ENCODE data around the gene IL11. TPM values are rescaled to one million over a fixed set of nuclear protein-coding genes. Genes with fewer than 3 reads are reported as not detected.

Gene IL11
- total and polyA plus RNA-seq, 2 donors (not counting 3 experiments of a cell fraction or from before 2014, with no cell fraction given) = not detected

- Histone ChIP-seq H3K4me1 (ENCODE audit: control insufficient read depth, extremely low read depth, insufficient read depth, low read length) (no peaks in the 10 kb centered on the region), H3K9me3 (replicated peaks; ENCODE audit: control insufficient read depth, insufficient read depth, low read length) (no peaks in the 10 kb centered on the region), H3K9ac (replicated peaks; ENCODE audit: extremely low read depth, insufficient read depth, low read length) (no peak overlapping the region), H3K36me3 (ENCODE audit: control insufficient read depth in 2 of 2, extremely low read depth in 1 of 2, insufficient read depth in 2 of 2, low read length in 2 of 2) (no peaks in the 10 kb centered on the region), H3K9me1 (replicated peaks; ENCODE audit: control insufficient read depth, extremely low read depth, insufficient read depth, low read length) (no peaks in the 10 kb centered on the region), H2AFZ (ENCODE audit: low read depth, low read length) (no peak overlapping the region), H3K4me2 (ENCODE audit: insufficient read depth, low read length) (no peak overlapping the region), H3K79me2 (ENCODE audit: control insufficient read depth, insufficient read depth, low read length) (no peaks in the 10 kb centered on the region), H4K20me1 (replicated peaks; ENCODE audit: control insufficient read depth, extremely low read depth, insufficient read depth, low read length) (no peaks in the 10 kb centered on the region), H3K27me3 (ENCODE audit: control insufficient read depth in 2 of 2, insufficient read depth in 2 of 2, low read length in 2 of 2) (peaks cover 3 to 4% of the 10 kb centered on the region in 2 experiments), H3K4me3 (replicated peaks in 1 of 3; ENCODE audit: insufficient read depth in 1 of 3, low read depth in 1 of 3, low read length in 3 of 3) (no peak overlapping the region), H3K27ac (ENCODE audit: insufficient read depth, low read depth, low read length) (no peak overlapping the region)
- ChIA-PET POLR2A (no interaction called here), CTCF (no interaction called here)
- dilution Hi-C loops (cut with MboI; ENCODE audit: extremely low pct_ligation_motif_present, low sequenced_read_pairs) = no loop called here
- DNase-seq (ENCODE audit: low read depth, low spot score) (no peak), FAIRE-seq (no peak)
- BruUV-seq (replicated peaks) = no TSS peak
- intact Hi-C loops (cut with micrococcal nuclease) = no loop called here
- TF ChIP-seq CTCF (IDR thresholded peaks at IDR 0.05; ENCODE audit: extremely low read depth in 1 of 2, insufficient read depth in 1 of 2, low read depth in 1 of 2, low read length in 2 of 2) (no peak), GATA2 (IDR thresholded peaks at IDR 0.05; ENCODE audit: insufficient read depth, insufficient read length, low read depth, low read length) (no peak), EZH2 (IDR thresholded peaks at IDR 0.05; ENCODE audit: borderline replicate concordance, low read depth, low read length, severe bottlenecking) (no peak), MAX (IDR thresholded peaks at IDR 0.05; ENCODE audit: insufficient read depth, insufficient read length) (no peak), POLR2AphosphoS5 (IDR thresholded peaks at IDR 0.05; ENCODE audit: insufficient read depth, low read depth, low read length) (no peak), POLR2A (IDR thresholded peaks at IDR 0.05; ENCODE audit: low read depth, low read length) (no peak), FOS (IDR thresholded peaks at IDR 0.05; ENCODE audit: borderline replicate concordance, insufficient read depth, low read length) (no peak), JUN (IDR thresholded peaks at IDR 0.05; ENCODE audit: borderline replicate concordance, insufficient read depth, insufficient read length, low read depth) (no peak), MYC (IDR thresholded peaks at IDR 0.05; ENCODE audit: low read depth, low read length) (no peak)
Measured at GRCh38 chr19:55360902-55361301, 9.4 kb downstream of the IL11 start.
